Ureter (tissue), 1 donor: ENCODE data around the gene FAU. TPM values are rescaled to one million over a fixed set of nuclear protein-coding genes. Genes with fewer than 3 reads are reported as not detected.
"Not testable (repeated sequence)": the region's sequence is repeated elsewhere in the genome, so short reads cannot be mapped to it uniquely, and the experiment has no call there.

ENCODE experiments used
- DNase-seq: peaks from one replicate; pipeline ENCODE4 v3.0.0-alpha.2; 2020; ENCODE audit warnings: low spot score
- total RNA-seq: library from RNA; stranded (reverse); gene quantifications from one replicate; pipeline ENCODE4 v1.2.4, GENCODE V29; 2023
- donor health status: DM: yes; HTN: yes; CAD: no.

The FAU gene
- total RNA-seq, 1 donor from 2014 or later, result 999 TPM

GRCh38 chr11:65120831-65121230 lies 1.1 kb downstream of the FAU start:
- DNase-seq, result no peak

- no peak for DNase-seq
These were observed 2.3 kb downstream of the FAU start for GRCh38 chr11:65119670-65119995.

- not testable (repeated sequence) for DNase-seq
These were observed 2.9 kb downstream of the FAU start for GRCh38 chr11:65118891-65119669.

- peak; percentile 52 for DNase-seq
These were observed 3.7 kb downstream of the FAU start for GRCh38 chr11:65118097-65118837.

- DNase-seq, result peak; percentile 100
These were observed 4.5 kb downstream of the FAU start, which contains the start of gene ZNHIT2 for GRCh38 chr11:65117206-65118096. TSS of gene ZNHIT2 (minus strand) at chr11:65117701. CDS start at chr11:65117653, 48 bp downstream.

- peak; percentile 54 for DNase-seq
These were observed 5.3 kb downstream of the FAU start for GRCh38 chr11:65116370-65117205.

- DNase-seq, result no peak
These were observed 6.4 kb downstream of the FAU start for GRCh38 chr11:65115361-65116082.

- no peak for DNase-seq
These were observed 7.3 kb downstream of the FAU start for GRCh38 chr11:65114538-65115171.

GRCh38 chr11:65113839-65114238 lies 8.1 kb downstream of the FAU start:
- no peak for DNase-seq

GRCh38 chr11:65113361-65113756 lies 8.6 kb downstream of the FAU start:
- DNase-seq, result no peak

GRCh38 chr11:65112546-65113360 lies 9.2 kb downstream of the FAU start:
- no peak for DNase-seq

- peak; percentile 96 for DNase-seq
These were observed 10.0 kb downstream of the FAU start, which contains the start of gene TM7SF2 for GRCh38 chr11:65111744-65112545. TSS of gene TM7SF2 (plus strand) at chr11:65111872. CDS start at chr11:65112016, 144 bp downstream.

GRCh38 chr11:65111159-65111743 lies 10.7 kb downstream of the FAU start:
- DNase-seq, result no peak

GRCh38 chr11:65110354-65110861 lies 11.5 kb downstream of the FAU start:
- peak; percentile 93 for DNase-seq

- no peak for DNase-seq
These were observed 12.4 kb downstream of the FAU start for GRCh38 chr11:65109231-65110198.

GRCh38 chr11:65108469-65109123 lies 13.3 kb downstream of the FAU start:
- DNase-seq, result no peak
